Activated effector memory CD4-positive, alpha-beta T cell treated with Interleukin-2 at 50 U/mL for 16 hours (primary cell): ENCODE measurements around the gene HOXA7.

ENCODE experiments used
- DNase-seq: peaks from one replicate; pipeline ENCODE4 v3.0.0-alpha.2; 2020

HOXA7 gene

GRCh38 chr7:27193335-27194001 lies 37.0 kb upstream of the HOXA7 start:
- no peak for DNase-seq

- no peak for DNase-seq
Observed at GRCh38 chr7:27192546-27193334, 36.3 kb upstream of the HOXA7 start.

- DNase-seq, result no peak
Observed at GRCh38 chr7:27191833-27192545, 35.5 kb upstream of the HOXA7 start.

DNA sequence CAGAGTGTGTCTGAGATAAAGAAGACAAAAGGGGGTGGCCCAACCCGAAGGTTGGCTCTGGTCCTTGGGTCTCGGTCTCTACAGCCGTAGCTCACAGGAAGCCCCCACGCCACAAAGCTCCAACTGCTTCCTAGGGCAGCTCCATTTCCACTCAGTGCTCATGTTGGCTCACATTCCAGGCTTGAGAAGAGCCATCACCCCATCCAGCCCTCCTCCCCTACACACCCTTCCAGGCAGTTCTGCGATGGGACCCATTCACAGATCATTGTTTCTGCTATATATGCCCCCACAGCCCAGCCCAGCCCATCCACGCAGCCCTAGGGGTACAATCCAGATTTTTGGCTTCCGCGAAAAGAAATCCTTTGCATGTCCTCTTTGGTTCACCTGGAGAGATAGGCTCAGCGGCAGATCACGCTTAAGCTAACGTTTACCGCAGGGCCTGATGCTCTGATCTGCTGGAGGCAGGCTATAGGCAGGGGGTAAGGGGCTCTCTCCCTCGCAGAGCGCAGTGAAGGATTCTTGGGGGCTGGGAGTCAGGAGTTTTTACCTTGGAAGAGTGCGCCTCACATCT lies 34.8 kb upstream of the HOXA7 start:
- no peak for DNase-seq

- no peak for DNase-seq
Observed at GRCh38 chr7:27189997-27190748, 33.7 kb upstream of the HOXA7 start.

DNA sequence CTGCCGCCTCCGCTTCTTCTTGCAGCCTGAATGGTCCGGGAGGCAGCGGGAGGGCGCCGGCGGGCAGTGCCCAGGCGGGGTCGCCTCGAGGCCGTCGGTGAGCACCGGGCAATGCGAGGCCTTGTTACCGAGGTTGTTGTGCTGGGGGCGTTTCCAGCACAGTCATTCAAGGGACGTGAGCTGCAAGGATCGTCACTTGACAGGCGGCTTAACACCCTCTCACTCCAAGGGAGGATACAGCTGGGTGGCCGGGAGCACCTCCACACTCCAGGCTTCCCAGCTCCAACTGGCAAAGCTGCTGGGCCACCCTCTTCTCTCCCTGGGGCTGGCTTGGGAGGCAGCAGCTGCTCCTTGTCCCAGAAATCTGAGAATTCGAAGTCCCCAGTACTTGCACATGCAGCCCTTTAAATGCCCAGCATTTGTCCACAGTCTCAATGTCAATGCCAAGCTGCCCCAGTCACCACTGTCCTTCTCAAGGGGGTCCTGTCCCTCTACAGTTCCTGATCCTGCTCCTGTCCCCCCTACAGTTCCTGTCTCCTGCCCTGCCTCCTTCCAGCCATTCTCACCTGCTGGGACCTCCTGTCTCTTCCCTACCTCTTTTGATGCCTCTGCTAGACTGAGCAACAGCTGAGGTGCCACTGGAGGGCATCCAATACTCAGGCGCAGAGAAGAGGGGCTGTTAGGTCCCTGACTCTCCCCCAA lies 33.0 kb upstream of the HOXA7 start:
- no peak for DNase-seq

DNA sequence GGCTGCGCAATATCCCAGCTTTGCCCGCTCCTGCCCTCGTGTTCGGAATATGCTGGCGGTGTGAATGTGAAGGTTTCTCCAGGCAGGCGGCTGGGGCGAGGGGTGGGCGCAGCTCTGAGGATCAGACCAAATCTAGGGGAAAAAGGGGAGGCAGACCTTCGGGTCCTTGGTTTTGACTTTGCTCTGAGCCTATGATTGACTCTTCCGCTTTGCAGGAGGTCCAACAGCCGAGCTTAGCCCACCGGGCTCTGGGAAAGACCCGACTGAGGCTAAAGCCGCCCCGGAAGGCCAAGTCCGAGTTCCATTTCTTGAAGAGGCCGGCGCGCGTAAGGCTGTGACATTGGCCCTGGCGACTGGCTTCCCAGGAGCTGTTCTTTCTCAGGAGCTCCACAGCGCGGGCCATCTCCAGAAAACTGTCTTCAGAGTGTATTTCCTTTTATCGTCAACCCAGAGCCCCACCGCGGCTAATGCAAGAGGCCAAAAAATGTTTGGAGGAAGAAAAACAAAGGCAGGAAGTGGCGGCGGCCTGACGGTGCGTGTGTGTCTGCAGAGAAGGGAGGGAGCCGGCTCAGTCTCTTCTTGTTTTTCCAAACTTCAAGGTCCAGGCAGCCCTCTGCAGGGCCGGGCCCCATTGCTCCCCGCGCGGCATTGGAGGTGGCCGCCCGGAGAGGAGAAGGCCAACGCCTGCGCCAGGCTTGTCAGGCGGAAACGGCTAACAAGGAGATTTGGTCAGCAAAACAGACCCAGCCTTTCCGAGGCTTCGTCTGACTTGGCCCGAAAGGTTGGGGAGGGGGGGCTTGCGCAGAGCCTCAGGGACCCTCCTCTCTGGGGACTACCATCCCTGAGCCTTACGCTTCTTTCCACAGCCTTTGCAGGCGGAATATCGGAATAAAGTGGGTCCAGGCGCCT lies 32.2 kb upstream of the HOXA7 start:
- peak; percentile 31 for DNase-seq

DNA sequence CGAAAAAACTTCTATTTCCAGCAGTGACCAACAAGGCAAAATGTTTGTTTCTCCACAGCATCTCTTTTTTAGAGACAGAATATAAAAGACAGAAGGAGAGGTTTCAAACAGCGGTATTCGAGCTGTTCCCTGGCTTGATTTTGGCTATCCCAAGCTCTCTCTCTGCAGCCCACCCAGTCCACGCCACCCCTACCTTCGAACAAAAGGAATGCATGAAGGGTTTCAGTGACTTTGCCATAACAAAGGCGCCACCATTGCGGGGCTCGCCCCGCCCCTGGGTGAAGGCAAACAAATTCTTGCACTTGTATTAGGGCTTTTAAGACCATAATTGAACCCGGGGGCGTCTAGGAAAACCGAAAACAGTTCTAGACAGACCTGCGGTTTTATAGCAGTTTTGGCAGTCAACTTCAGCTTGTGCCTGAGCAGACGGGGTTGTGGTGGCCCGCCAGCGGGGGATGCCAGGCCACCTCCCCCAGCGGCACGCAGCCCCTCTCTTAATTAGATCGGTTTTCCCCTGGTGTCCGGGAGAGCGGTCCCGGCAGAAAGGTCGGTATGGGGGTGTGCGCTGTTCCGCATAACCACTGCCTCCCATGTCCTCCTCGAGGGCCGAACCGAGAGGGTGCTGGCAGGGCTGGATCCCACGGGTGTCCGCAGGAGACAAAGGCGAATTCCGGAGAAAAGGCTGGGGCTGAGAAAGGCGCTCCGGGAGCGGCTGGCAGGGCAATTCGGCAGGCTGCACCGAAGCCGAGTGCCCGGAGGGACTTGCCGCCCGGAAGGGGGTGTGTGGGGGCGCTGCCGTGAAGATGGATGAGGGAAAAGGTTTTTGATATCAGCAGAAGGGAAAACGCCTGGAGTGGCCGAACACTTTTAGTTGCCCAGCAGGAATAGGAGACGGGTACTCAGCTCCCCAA lies 31.3 kb upstream of the HOXA7 start:
- DNase-seq, result no peak

DNA sequence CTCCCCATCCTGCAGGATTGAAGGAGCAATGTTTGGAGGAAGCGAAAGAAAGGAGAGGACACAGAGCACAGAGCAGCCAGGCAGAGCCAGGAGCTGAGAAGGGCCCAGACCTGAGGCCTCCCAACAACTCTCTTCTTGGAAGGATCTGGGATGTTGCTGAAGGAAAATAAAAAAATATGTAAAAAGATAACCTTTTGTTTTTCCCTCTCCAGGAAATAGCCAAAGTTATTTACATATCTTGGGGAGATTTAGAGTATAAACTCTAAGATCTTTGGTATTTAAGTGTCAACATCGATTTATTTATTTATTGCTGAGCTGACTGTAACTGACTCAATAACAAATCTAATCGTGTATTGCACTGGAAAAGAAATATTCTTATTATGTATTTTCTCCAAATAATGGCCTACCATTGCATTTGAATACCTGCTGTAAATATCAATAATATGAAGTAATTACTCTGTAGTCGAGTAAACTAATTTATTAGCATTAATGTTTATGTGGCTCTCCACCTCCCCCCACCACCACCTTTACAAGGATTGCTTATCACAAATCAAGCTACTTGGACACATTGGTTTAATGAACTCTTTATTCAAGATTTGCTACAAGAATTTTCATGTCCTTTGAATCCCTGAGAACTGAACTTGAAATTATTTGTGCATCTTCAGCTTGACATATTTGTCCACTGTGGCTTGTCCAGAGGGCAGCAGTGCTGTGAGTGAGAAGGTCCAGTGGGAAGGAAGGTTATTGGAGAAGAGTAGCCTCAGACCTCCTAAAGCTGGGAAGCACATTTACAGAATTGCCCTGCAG lies 30.4 kb upstream of the HOXA7 start:
- no peak for DNase-seq

DNA sequence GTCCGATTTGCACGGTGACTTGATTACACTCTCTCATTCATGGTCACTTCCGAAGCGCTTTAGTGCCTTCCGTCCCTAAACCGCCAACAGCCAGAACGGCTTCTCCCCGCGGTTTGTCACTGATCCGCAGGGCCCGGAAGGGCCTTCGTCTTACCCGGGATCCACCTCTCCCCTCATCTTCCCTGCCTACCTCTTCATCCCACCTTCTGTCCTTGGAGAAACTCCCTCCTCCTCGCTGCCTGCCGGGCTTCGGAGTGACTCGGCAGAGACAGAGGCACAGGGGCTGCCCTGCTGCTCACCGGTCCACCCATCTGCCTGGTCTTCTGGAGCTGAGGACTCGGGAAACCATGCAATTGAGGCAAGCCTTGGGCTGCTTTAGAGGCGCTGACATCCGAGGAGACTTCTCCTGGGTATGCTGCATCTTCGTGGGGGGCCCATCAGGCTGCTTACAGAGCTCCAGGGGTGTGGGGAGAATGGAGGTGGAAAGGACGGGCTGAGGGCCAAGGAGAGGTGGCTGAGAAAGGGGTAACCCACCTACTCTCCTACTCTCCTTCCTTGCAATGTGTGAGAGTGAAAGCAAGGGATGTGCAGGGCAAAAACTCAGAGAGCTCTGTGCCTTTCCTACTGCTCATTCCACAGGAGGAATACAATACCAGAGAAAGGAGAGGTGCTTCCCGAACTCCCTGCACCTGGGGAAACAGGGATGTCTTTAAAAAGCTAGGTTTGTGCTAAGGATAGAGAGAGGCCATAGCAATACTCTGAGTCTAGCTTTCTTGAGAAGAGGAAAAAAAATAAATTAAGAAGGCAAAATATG lies 29.6 kb upstream of the HOXA7 start:
- no peak for DNase-seq

- DNase-seq, result no peak
Observed at GRCh38 chr7:27185013-27185853, 28.8 kb upstream of the HOXA7 start, which contains the start of gene HOXA11. Gene HOXA11 (minus strand): TSS chr7:27185232. CDS start chr7:27185144, 88 bp downstream.

GRCh38 chr7:27184337-27185012 lies 28.0 kb upstream of the HOXA7 start:
- DNase-seq, result no peak

- no peak for DNase-seq
Observed at GRCh38 chr7:27183682-27184336, 27.3 kb upstream of the HOXA7 start.

DNA sequence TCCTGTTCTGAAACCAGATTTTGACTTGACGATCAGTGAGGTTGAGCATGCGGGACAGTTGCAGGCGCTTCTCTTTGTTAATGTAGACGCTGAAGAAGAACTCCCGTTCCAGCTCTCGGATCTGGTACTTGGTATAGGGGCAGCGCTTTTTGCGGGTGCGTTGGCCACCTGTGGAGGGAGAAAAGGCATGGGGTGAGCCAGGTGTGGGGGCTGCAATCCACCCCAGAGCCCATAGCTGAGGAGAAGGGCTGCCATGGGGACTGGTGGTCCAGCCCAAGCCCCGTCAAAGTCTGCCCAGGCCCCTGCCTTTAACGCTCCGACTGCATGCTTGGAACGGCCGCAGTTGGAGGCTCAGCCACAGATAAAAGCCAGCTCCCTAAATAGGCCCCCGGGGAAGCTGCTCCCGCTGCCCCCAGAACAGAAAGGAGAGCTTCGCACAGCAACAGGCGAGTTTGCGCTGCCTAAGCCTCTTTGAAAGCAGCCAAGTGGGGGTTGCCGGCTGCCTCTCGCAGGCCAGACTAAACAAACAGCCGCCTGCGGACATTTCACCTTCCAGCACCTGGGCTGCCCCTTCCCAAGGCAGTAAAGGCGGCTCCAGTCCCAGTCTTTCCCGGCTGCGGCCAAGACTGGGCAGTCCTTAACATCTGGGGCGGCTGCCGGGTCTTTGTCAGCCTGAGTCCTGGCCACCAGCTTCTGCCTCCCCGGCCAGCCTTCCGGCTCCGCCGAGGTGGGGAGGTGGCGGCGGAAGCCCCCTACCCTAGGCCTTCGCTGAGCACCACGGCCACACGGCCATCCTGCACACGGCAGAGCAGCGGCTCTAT lies 26.6 kb upstream of the HOXA7 start:
- DNase-seq, result no peak

- no peak for DNase-seq
Observed at GRCh38 chr7:27182285-27182841, 25.9 kb upstream of the HOXA7 start.
